GM18519 (cell line): ENCODE measurements around the gene TGM2.

ENCODE experiments used
- ATAC-seq: cut with Tn5 transposase; IDR thresholded peaks from one replicate; pipeline ENCODE4 v1.9.1; 2021; ENCODE audit warnings: mild to moderate bottlenecking, moderate library complexity; ENCODE audit not compliant: unreplicated experiment, low FRiP score

Gene TGM2

GRCh38 chr20:38162878-38163875, 1.9 kb downstream of the TGM2 start:
- ATAC-seq = no peak

- no peak for ATAC-seq
Measured at GRCh38 chr20:38162149-38162548, 2.9 kb downstream of the TGM2 start.

GRCh38 chr20:38161412-38161774, 3.7 kb downstream of the TGM2 start:
- ATAC-seq = no peak

- ATAC-seq = no peak
Measured at GRCh38 chr20:38159957-38160756, 4.9 kb downstream of the TGM2 start.

- ATAC-seq = no peak
Measured at GRCh38 chr20:38159566-38159956, 5.5 kb downstream of the TGM2 start.

- no peak for ATAC-seq
Measured at GRCh38 chr20:38158701-38159351, 6.2 kb downstream of the TGM2 start.

GRCh38 chr20:38157635-38158495, 7.2 kb downstream of the TGM2 start:
- no peak for ATAC-seq

- no peak for ATAC-seq
Measured at GRCh38 chr20:38156888-38157634, 8.0 kb downstream of the TGM2 start.

- no peak for ATAC-seq
Measured at GRCh38 chr20:38156280-38156679, 8.8 kb downstream of the TGM2 start.

- ATAC-seq = no peak
Measured at GRCh38 chr20:38155811-38156210, 9.3 kb downstream of the TGM2 start.

- no peak for ATAC-seq
Measured at GRCh38 chr20:38153401-38153800, 11.7 kb downstream of the TGM2 start.

GRCh38 chr20:38152621-38153221, 12.3 kb downstream of the TGM2 start:
- ATAC-seq = no peak

GRCh38 chr20:38152175-38152620, 12.9 kb downstream of the TGM2 start:
- ATAC-seq = no peak

GRCh38 chr20:38151455-38151854, 13.6 kb downstream of the TGM2 start:
- ATAC-seq = no peak

GRCh38 chr20:38150335-38151170, 14.5 kb downstream of the TGM2 start:
- no peak for ATAC-seq

- no peak for ATAC-seq
Measured at GRCh38 chr20:38148328-38149102, 16.6 kb downstream of the TGM2 start.

- ATAC-seq = no peak
Measured at GRCh38 chr20:38147751-38148150, 17.3 kb downstream of the TGM2 start.
